ENCODE results near the gene ZNF740. TPM values are rescaled to one million over a fixed set of nuclear protein-coding genes. Genes with fewer than 3 reads are reported as not detected.

Gene ZNF740
- total RNA-seq, 1 experiment from 2014 or later, result 35.8 TPM

GRCh38 chr12:53219292-53219955 is 38.9 kb downstream of the ZNF740 start:
- no peak overlapping the region for H3K27ac Mint-ChIP-seq (ENCODE audit: unreplicated experiment)
- TF ChIP-seq CTCF (IDR thresholded peaks at IDR 0.05; ENCODE audit: insufficient read depth in 1 of 2, low read depth in 1 of 2, low read length in 1 of 2, severe bottlenecking in 1 of 2, unreplicated experiment in 1 of 2), result no peak
- peaks cover 10% of the 10 kb centered on the region for H3K36me3 Mint-ChIP-seq (ENCODE audit: insufficient read depth, unreplicated experiment)
- no peaks in the 10 kb centered on the region for H3K9me3 ChIP-seq
- no TSS peak for BruUV-seq (replicated peaks)
- peak overlapping the region; percentile 45 for H3K4me3 ChIP-seq (ENCODE audit: low read depth, low read length)
- ChIA-PET CTCF (interaction anchor here (1.1 to 2.2 kb wide), 4 partner anchors 24 to 76 kb away, joined by 3 to 11 read pairs (median 6); partner anchors contain the start of gene PFDN5), POLR2A (interaction anchor here (0.5 kb wide), 1 partner anchor 38 kb away, joined by 3 read pairs; no protein-coding TSS in a partner anchor)
- intact Hi-C loops (cut with micrococcal nuclease; ENCODE audit: unreplicated experiment), result no loop called here
- peaks cover 20% of the 10 kb centered on the region for H3K4me1 ChIP-seq
- H3K36me3 ChIP-seq (ENCODE audit: control insufficient read depth, insufficient read depth, low read length), result no peaks in the 10 kb centered on the region
- no peaks in the 10 kb centered on the region for H3K9me3 Mint-ChIP-seq (ENCODE audit: unreplicated experiment)
- H3K4me3 Mint-ChIP-seq (ENCODE audit: unreplicated experiment), result peak overlapping the region; percentile 97
- H3K27me3 Mint-ChIP-seq (ENCODE audit: insufficient read depth, unreplicated experiment), result no peaks in the 10 kb centered on the region
- H3K4me1 Mint-ChIP-seq (ENCODE audit: low read depth, unreplicated experiment), result peaks cover 41% of the 10 kb centered on the region
- no peaks in the 10 kb centered on the region for H3K27me3 ChIP-seq (replicated peaks; ENCODE audit: control insufficient read depth, insufficient read depth, low read length)
- no peak for DNase-seq

DNA sequence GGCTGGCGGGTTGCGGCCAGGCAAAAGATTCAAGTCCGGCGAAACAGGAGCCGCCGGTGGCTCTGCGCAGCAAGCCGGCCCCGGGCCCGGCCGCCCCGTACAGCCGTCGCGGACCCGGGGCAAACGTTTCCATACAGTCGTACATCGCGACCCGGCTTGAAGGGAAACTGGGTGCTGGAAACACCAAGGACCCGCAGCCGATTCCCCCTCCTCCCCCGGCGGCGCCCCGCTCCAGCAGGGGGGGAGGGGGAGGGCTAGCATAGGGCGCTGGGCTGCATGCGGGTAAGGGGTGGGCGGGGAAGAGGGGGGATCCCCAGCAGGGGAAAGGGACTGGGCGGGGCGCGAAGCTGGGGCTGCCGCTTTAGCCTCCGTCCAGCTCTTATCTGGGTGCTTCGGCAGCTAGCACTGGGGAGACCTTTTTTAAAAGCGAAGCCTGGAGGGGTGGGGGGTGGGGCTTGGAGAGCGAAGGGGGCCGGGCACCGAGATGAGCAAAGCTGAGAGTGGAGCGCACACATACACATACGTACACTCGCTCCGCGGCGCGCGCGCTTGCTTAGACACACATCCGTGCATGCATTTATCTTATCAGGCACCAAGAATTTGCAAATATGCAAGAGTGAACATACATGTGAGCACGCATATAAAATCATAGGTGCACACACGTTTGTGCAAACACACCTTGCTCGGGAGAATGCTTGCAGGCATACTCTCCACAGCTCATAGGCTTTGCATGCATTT is 39.6 kb downstream of the ZNF740 start:
- POLR2A ChIA-PET, result interaction anchor here (0.5 to 1.9 kb wide), 2 partner anchors 39 to 101 kb away, joined by 3 to 7 read pairs; partner anchors contain the start of gene AAAS
- H3K4me3 Mint-ChIP-seq (ENCODE audit: unreplicated experiment), result peak overlapping the region; percentile 97
- no peaks in the 10 kb centered on the region for H3K27me3 Mint-ChIP-seq (ENCODE audit: insufficient read depth, unreplicated experiment)
- H3K9me3 Mint-ChIP-seq (ENCODE audit: unreplicated experiment), result no peaks in the 10 kb centered on the region
- intact Hi-C loops (cut with micrococcal nuclease; ENCODE audit: unreplicated experiment), result loop anchor here (1.0 to 5.0 kb wide), 3 partner anchors 31 to 162 kb away; partner anchors contain the start of gene SP1
- H3K27ac Mint-ChIP-seq (ENCODE audit: unreplicated experiment), result peak overlapping the region; percentile 89
- H3K4me1 Mint-ChIP-seq (ENCODE audit: low read depth, unreplicated experiment), result peaks cover 47% of the 10 kb centered on the region
- peaks cover 10% of the 10 kb centered on the region for H3K36me3 Mint-ChIP-seq (ENCODE audit: insufficient read depth, unreplicated experiment)
- H3K27me3 ChIP-seq (replicated peaks; ENCODE audit: control insufficient read depth, insufficient read depth, low read length), result no peaks in the 10 kb centered on the region
- peak in 1 of 2 experiments; percentile 49 for DNase-seq
- no peaks in the 10 kb centered on the region for H3K36me3 ChIP-seq (ENCODE audit: control insufficient read depth, insufficient read depth, low read length)
- no peaks in the 10 kb centered on the region for H3K9me3 ChIP-seq
- H3K4me3 ChIP-seq (ENCODE audit: low read depth, low read length), result peak overlapping the region; percentile 45
- peaks cover 25% of the 10 kb centered on the region for H3K4me1 ChIP-seq
- BruUV-seq (replicated peaks), result no TSS peak
- CTCF ChIA-PET, result interaction anchor here (0.5 to 2.2 kb wide), 7 partner anchors 8 to 101 kb away, joined by 3 to 11 read pairs (median 6); partner anchors contain the start of genes AAAS and PFDN5
- TF ChIP-seq CTCF (IDR thresholded peaks at IDR 0.05; ENCODE audit: insufficient read depth in 1 of 2, low read depth in 1 of 2, low read length in 1 of 2, severe bottlenecking in 1 of 2, unreplicated experiment in 1 of 2), result no peak

GRCh38 chr12:53220694-53221202 is 40.2 kb downstream of the ZNF740 start:
- peak overlapping the region; percentile 89 for H3K27ac Mint-ChIP-seq (ENCODE audit: unreplicated experiment)
- no TSS peak for BruUV-seq (replicated peaks)
- H3K27me3 Mint-ChIP-seq (ENCODE audit: insufficient read depth, unreplicated experiment), result no peaks in the 10 kb centered on the region
- POLR2A ChIA-PET, result interaction anchor here (0.7 to 1.9 kb wide), 4 partner anchors 30 to 100 kb away, joined by 3 to 13 read pairs (median 6); partner anchors contain the start of genes AAAS and CSAD
- no peaks in the 10 kb centered on the region for H3K9me3 Mint-ChIP-seq (ENCODE audit: unreplicated experiment)
- H3K27me3 ChIP-seq (replicated peaks; ENCODE audit: control insufficient read depth, insufficient read depth, low read length), result no peaks in the 10 kb centered on the region
- TF ChIP-seq CTCF (IDR thresholded peaks at IDR 0.05; ENCODE audit: insufficient read depth in 1 of 2, low read depth in 1 of 2, low read length in 1 of 2, severe bottlenecking in 1 of 2, unreplicated experiment in 1 of 2), result no peak
- peaks cover 53% of the 10 kb centered on the region for H3K4me1 Mint-ChIP-seq (ENCODE audit: low read depth, unreplicated experiment)
- peak; percentile 95 for DNase-seq
- CTCF ChIA-PET, result interaction anchor here (0.5 to 2.2 kb wide), 7 partner anchors 9 to 100 kb away, joined by 3 to 11 read pairs (median 6); partner anchors contain the start of genes AAAS and PFDN5
- H3K4me3 ChIP-seq (ENCODE audit: low read depth, low read length), result peak overlapping the region; percentile 45
- peak overlapping the region; percentile 97 for H3K4me3 Mint-ChIP-seq (ENCODE audit: unreplicated experiment)
- intact Hi-C loops (cut with micrococcal nuclease; ENCODE audit: unreplicated experiment), result loop anchor here (1.0 to 5.0 kb wide), 4 partner anchors 9 to 162 kb away; partner anchors contain the start of gene SP1
- peaks cover 10% of the 10 kb centered on the region for H3K36me3 Mint-ChIP-seq (ENCODE audit: insufficient read depth, unreplicated experiment)
- no peaks in the 10 kb centered on the region for H3K36me3 ChIP-seq (ENCODE audit: control insufficient read depth, insufficient read depth, low read length)
- peaks cover 25% of the 10 kb centered on the region for H3K4me1 ChIP-seq
- no peaks in the 10 kb centered on the region for H3K9me3 ChIP-seq
